Measurements from ENCODE around the gene SCRT2. TPM values are rescaled to one million over a fixed set of nuclear protein-coding genes. Genes with fewer than 3 reads are reported as not detected.
"Not testable (repeated sequence)": the region's sequence is repeated elsewhere in the genome, so short reads cannot be mapped to it uniquely, and the experiment has no call there.

Gene SCRT2
- total RNA-seq: not detected in 3 replicates

DNA sequence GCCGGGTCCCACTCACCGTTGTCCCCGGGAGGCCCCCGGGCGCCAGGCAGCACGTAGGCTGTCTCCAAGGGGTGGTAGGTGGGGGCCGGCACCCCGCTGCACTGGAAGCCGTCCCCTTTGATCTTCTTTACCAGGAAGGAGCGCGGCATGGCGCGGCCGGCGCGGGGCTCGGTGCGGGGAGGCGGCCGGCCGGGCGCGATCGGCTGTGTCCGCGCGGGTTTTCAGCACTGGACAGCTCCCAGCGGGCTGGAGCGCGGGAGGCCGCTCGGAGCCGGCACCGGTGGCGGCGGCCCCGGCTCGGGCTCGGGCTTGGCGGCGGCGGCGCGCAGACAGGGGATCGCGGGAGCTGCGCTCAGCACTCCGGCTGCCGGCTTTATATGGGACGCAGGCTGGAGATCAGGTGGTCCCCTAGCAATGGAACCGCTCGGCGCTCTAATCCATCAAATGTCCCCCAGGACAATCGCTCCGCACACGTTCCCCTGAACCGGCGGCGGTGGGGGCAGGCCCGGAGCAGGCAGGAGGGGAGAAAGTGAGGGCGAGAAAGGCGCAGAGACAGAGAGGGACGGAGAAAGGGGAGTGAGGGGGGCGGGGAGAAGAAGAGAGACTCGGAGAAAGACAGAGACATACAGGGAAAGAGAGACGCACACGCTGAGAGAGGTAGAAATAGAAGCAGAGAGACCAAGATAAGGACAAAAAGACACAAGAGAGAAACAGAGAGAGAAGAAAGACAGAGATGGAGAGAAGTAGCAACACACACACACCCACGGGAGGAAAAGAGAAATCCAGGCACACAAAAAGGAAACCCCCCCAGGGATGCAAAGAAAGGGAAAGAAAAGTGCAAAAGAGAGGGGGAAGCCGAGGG, at the start of gene SCRT2:
Gene SCRT2, minus strand, starts transcription at position 350 of the 862 bp plus-strand sequence. Its CDS starts 201 bp downstream, at position 149.
- Mint-ChIP-seq H3K27me3 (ENCODE audit: low read depth) (peaks cover 94% of the 10 kb centered on the region), H3K9me3 (no peaks in the 10 kb centered on the region), H3K36me3 (no peaks in the 10 kb centered on the region), H3K4me3 (peak within 1 kb of the TSS; percentile 59), H3K4me1 (peaks cover 15% of the 10 kb centered on the region), H3K27ac (no peak within 1 kb of the TSS)
- TF ChIP-seq, protein P1, sequence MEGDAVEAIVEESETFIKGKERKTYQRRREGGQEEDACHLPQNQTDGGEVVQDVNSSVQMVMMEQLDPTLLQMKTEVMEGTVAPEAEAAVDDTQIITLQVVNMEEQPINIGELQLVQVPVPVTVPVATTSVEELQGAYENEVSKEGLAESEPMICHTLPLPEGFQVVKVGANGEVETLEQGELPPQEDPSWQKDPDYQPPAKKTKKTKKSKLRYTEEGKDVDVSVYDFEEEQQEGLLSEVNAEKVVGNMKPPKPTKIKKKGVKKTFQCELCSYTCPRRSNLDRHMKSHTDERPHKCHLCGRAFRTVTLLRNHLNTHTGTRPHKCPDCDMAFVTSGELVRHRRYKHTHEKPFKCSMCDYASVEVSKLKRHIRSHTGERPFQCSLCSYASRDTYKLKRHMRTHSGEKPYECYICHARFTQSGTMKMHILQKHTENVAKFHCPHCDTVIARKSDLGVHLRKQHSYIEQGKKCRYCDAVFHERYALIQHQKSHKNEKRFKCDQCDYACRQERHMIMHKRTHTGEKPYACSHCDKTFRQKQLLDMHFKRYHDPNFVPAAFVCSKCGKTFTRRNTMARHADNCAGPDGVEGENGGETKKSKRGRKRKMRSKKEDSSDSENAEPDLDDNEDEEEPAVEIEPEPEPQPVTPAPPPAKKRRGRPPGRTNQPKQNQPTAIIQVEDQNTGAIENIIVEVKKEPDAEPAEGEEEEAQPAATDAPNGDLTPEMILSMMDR (IDR thresholded peaks at IDR 0.05; ENCODE audit: unreplicated experiment): no peak
- DNase-seq (ENCODE audit: low spot score in 2 of 2, unreplicated experiment in 2 of 2): peak; percentile 87 to 95

- not testable (repeated sequence) for DNase-seq (ENCODE audit: low spot score in 2 of 2, unreplicated experiment in 2 of 2); H3K4me1 Mint-ChIP-seq; H3K36me3 Mint-ChIP-seq; H3K9me3 Mint-ChIP-seq; H3K27ac Mint-ChIP-seq; H3K4me3 Mint-ChIP-seq
- H3K27me3 Mint-ChIP-seq (ENCODE audit: low read depth): peaks cover 82% of the 10 kb centered on the region
Observed at GRCh38 chr20:724797-725196, 49.2 kb upstream of the SCRT2 start.

DNA sequence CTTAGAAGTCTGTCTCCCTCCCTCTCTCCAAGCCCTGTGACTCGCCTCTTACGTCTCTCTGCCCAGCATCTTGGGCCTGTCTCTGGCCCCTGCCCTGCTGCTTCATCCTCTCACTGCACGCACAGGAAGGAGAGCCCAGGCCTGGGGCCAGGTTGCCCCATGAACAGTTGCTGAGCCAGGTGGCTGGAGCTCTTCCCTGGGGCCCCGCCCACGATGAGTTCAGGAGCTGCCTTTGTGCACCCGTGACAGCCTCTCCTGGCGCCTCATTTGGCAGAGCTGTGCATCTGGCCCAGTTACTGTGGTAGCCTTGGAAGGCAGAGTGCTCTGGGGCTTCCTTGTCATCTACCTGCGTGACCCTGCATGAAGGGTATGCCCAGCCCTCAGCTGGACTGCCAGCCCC, 48.2 kb upstream of the SCRT2 start:
- H3K36me3 Mint-ChIP-seq: no peaks in the 10 kb centered on the region
- H3K4me3 Mint-ChIP-seq: no peak overlapping the region
- H3K27me3 Mint-ChIP-seq (ENCODE audit: low read depth): peaks cover 83% of the 10 kb centered on the region
- TF ChIP-seq, protein P1 (IDR thresholded peaks at IDR 0.05; ENCODE audit: unreplicated experiment): no peak
- no peaks in the 10 kb centered on the region for H3K9me3 Mint-ChIP-seq
- H3K27ac Mint-ChIP-seq: no peak overlapping the region
- DNase-seq (ENCODE audit: low spot score in 2 of 2, unreplicated experiment in 2 of 2): no peak
- peaks cover 4% of the 10 kb centered on the region for H3K4me1 Mint-ChIP-seq

GRCh38 chr20:722822-723644, 47.4 kb upstream of the SCRT2 start:
- TF ChIP-seq, protein P1 (IDR thresholded peaks at IDR 0.05; ENCODE audit: unreplicated experiment): no peak
- Mint-ChIP-seq H3K4me1 (no peaks in the 10 kb centered on the region), H3K36me3 (no peaks in the 10 kb centered on the region), H3K4me3 (no peak overlapping the region), H3K27ac (no peak overlapping the region), H3K9me3 (no peaks in the 10 kb centered on the region), H3K27me3 (ENCODE audit: low read depth) (peaks cover 83% of the 10 kb centered on the region)
- DNase-seq (ENCODE audit: low spot score in 2 of 2, unreplicated experiment in 2 of 2): no peak

- no peaks in the 10 kb centered on the region for H3K4me1 Mint-ChIP-seq
- H3K4me3 Mint-ChIP-seq: no peak overlapping the region
Observed at GRCh38 chr20:721876-722275, 46.3 kb upstream of the SCRT2 start.

More at GRCh38 chr20:721876-722275, 46.3 kb upstream of the SCRT2 start:
- Mint-ChIP-seq H3K27ac (no peak overlapping the region), H3K9me3 (no peaks in the 10 kb centered on the region), H3K36me3 (no peaks in the 10 kb centered on the region), H3K27me3 (ENCODE audit: low read depth) (peaks cover 88% of the 10 kb centered on the region)
- no peak for DNase-seq (ENCODE audit: low spot score in 2 of 2, unreplicated experiment in 2 of 2)
- TF ChIP-seq, protein P1 (IDR thresholded peaks at IDR 0.05; ENCODE audit: unreplicated experiment): no peak

Data from mesothelial cell of epicardium (in vitro differentiated cells).